Upper lobe of right lung (tissue), 1 donor: ENCODE results near the gene JAG2. TPM values are rescaled to one million over a fixed set of nuclear protein-coding genes. Genes with fewer than 3 reads are reported as not detected.

ENCODE experiments used
- ATAC-seq: fragments of 200-7000 bp; cut with Tn5 transposase; one replicate; pipeline ENCODE4 v1.9.1; 2020; ENCODE audit warnings: mild to moderate bottlenecking, moderate library complexity
- DNase-seq: peaks from one replicate; pipeline ENCODE4 v3.0.0-alpha.2; 2020
- H3K27ac ChIP-seq: fragments of 200-600 bp; one replicate; pipeline ENCODE4 v1.8.0; 2022
- H3K27me3 ChIP-seq: fragments of 200-600 bp; one replicate; pipeline ENCODE4 v1.8.0; 2022; ENCODE audit warnings: mild to moderate bottlenecking
- H3K36me3 ChIP-seq: fragments of 200-600 bp; one replicate; pipeline ENCODE4 v1.8.0; 2022
- H3K4me1 ChIP-seq: fragments of 200-600 bp; one replicate; pipeline ENCODE4 v1.8.0; 2022
- H3K4me3 ChIP-seq: fragments of 200-600 bp; one replicate; pipeline ENCODE4 v1.8.0; 2022; ENCODE audit warnings: mild to moderate bottlenecking
- H3K9me3 ChIP-seq: fragments of 200-600 bp; one replicate; pipeline ENCODE4 v1.8.0; 2022
- intact Hi-C: fragments of 100-400 bp; cut with DNase I; formaldehyde crosslinking; loops from one replicate; pipeline ENCODE4 v1.11.0; 2022
- total RNA-seq: library from RNA; stranded (reverse); fragmentation: NEBNext Ultra II Directional; extraction: Animal tissue kit (Norgen Biotek cat#: 25700); gene quantifications from one replicate; pipeline ENCODE4 v1.2.1, GENCODE V29; 2021
- TF ChIP-seq, protein P1 (sequence below): fragments of 200-600 bp; IDR thresholded peaks from one replicate; pipeline ENCODE4 v1.8.0; 2022; ENCODE audit warnings: antibody characterized with exemption
- donor health status: DM: no; HTN: yes; CAD: no; lungs with severe emphysema.

The JAG2 gene
- total RNA-seq, 1 donor from 2014 or later: 31.2 TPM

DNA sequence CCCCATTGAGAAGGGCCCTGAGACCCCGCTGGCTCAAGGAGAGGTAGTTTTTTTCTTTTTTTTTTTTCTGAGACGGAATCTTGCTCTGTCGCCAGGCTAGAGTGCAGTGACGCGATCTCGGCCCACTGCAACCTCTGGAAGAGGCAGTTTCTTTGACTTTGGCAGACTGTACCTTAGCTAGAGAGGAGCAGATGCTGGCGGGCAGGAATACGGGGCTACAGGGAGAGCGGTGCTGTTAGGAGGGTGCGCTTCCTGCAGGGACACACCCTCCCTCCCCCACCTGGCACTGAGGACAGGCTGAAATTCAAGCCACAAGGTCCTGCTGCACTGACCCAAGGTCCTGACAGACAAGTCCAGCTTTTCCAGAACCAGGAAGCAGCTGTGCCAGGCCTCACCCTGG, 44.8 kb upstream of the JAG2 start:
- intact Hi-C loops: no loop called here
- H3K36me3 ChIP-seq: peaks cover 36% of the 10 kb centered on the region

DNA sequence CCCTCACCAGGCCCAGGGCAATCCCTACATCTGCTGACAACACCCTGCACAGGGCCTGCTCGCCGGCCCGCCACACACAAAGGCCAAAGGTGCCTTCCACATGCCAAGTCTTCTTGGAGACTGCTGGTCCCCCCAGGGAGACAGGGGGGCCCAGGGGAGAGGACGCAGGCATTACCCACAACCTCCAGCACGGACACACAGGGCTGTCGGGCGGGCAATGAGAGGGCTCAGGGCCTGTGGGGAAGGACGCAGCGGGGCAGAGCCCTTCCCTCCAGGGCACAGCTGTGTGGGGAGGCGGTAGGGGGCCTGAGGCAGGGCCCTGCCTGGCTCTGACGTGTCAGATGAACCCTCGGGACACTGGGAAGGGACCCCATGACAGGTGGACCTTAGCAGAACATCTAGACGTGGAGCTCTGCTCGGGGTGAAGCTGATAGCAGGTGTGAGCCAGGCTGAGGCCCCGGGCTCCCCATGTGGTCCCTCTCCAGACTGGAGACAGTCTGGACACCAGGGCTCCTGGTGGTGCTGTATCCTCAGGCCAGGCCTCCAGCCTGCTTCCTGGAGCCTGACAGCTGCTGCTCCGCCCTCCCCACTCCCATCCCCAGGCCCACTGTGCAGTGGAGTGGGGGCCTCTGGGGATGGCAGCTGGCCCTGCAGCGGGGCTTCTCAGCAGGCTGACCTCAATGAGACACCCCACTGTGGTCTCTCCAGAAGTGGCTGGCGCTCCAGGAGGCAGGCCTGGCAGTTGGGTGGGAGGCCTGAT, 44.1 kb upstream of the JAG2 start:
- Histone ChIP-seq H3K27me3 (no peaks in the 10 kb centered on the region), H3K9me3 (no peaks in the 10 kb centered on the region), H3K36me3 (peaks cover 34% of the 10 kb centered on the region), H3K4me3 (no peak overlapping the region), H3K27ac (no peak overlapping the region), H3K4me1 (no peaks in the 10 kb centered on the region)
- no peak for DNase-seq
- intact Hi-C loops: no loop called here
- TF ChIP-seq, protein P1, sequence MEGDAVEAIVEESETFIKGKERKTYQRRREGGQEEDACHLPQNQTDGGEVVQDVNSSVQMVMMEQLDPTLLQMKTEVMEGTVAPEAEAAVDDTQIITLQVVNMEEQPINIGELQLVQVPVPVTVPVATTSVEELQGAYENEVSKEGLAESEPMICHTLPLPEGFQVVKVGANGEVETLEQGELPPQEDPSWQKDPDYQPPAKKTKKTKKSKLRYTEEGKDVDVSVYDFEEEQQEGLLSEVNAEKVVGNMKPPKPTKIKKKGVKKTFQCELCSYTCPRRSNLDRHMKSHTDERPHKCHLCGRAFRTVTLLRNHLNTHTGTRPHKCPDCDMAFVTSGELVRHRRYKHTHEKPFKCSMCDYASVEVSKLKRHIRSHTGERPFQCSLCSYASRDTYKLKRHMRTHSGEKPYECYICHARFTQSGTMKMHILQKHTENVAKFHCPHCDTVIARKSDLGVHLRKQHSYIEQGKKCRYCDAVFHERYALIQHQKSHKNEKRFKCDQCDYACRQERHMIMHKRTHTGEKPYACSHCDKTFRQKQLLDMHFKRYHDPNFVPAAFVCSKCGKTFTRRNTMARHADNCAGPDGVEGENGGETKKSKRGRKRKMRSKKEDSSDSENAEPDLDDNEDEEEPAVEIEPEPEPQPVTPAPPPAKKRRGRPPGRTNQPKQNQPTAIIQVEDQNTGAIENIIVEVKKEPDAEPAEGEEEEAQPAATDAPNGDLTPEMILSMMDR: no peak
- ATAC-seq: no peak

More for the DNA sequence above, 44.8 kb upstream of the JAG2 start:
- ATAC-seq (no peak), DNase-seq (no peak)
- no peak overlapping the region for H3K27ac ChIP-seq
- no peak overlapping the region for H3K4me3 ChIP-seq
- H3K4me1 ChIP-seq: no peaks in the 10 kb centered on the region
- no peaks in the 10 kb centered on the region for H3K9me3 ChIP-seq
- TF ChIP-seq, protein P1: no peak
- H3K27me3 ChIP-seq: no peaks in the 10 kb centered on the region

DNA sequence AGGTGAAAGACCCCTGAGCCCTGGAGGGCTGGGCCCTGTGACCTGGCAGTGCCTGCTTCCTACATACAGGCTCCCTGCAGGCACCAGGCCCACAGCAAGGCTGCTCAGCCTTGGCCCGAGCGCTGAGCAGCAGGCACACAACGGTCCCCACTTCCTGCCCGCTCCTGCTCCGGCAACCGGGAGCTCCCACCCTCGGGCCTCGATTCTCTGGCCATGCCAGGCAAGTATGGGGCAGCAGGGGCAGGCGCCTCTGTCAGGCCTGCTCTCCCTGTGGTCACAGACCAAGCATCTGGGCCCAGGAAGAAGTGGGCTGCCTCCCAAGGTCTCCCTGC, 43.1 kb upstream of the JAG2 start:
- Histone ChIP-seq H3K9me3 (no peaks in the 10 kb centered on the region), H3K4me3 (no peak overlapping the region), H3K36me3 (peaks cover 26% of the 10 kb centered on the region), H3K4me1 (no peaks in the 10 kb centered on the region), H3K27ac (no peak overlapping the region), H3K27me3 (no peaks in the 10 kb centered on the region)
- TF ChIP-seq, protein P1: no peak
- DNase-seq (no peak), ATAC-seq (no peak)
- intact Hi-C loops: no loop called here

DNA sequence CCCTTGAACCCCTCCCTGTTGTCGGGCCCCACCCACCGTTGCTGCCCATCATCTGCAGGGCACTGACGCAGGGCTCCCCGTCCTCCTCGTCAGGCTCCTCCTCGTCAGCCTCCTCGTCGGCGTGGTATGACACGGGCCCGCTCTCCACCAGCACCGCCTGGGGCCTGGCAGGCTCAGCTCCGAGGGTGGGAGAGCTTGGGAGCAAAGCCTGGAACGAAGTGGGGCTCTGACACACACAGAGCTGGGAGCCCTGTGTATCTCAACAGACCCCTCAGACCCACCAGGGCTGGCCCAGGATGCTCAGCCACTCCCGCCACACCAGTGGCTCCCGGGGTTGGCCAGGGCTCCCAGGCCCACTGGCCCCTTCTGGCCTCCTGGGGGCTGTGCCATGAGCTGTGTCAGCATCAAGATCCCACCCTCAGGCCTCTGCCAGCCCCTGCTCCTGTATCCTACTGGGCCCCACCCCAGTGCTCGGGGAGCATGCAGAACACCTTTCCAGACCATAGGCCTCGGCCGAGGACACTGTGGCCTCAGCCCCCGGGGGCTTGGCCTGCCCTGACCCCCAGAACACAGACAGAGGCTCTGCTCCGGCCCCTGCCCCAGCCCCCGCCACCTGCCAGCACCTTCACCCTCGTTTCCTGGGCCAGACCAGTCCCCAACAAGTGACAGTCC, 42.6 kb upstream of the JAG2 start:
- TF ChIP-seq, protein P1: no peak
- no peaks in the 10 kb centered on the region for H3K27me3 ChIP-seq
- H3K9me3 ChIP-seq: no peaks in the 10 kb centered on the region
- H3K4me3 ChIP-seq: no peak overlapping the region
- no peaks in the 10 kb centered on the region for H3K4me1 ChIP-seq
- H3K36me3 ChIP-seq: peaks cover 26% of the 10 kb centered on the region
- DNase-seq (no peak), ATAC-seq (no peak)
- intact Hi-C loops: no loop called here
- H3K27ac ChIP-seq: no peak overlapping the region

DNA sequence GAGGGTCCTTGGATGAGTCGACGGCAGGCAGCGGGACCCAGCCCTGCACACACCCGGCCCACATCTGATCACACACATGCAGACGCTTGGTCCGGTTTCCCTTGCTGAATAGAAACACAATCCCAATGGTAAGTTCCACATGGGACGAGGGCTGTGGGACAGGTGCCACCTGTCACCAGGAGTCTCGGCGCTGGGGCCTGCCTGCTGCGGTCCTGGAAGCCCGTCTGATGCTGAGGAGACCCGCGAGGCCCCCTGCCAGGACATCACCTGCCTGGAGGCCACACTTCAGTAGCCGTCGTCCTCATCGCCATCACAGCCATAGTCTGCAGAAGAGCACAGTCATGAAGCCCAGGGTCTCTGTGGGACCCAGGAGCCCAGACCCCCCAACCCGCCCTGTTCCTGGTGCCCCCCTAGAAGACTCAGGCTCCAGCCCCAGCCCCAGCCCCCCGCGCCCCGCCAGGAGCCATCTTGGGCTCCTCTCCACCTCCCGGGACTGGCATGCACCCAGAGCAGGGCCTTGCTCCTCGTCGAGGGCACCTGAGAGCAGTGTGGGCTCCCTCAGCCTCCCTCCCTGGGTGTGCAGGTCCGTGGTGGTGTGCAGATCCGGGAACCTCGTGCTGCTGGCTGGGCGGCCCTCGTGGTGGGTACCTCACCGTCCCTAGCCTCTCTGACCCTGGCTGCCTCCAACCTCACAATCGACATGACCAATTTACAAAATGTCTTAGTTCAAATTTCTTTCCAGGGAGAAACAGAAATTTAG, 41.9 kb upstream of the JAG2 start:
- Histone ChIP-seq H3K4me1 (peaks cover 6% of the 10 kb centered on the region), H3K4me3 (no peak overlapping the region), H3K36me3 (peaks cover 26% of the 10 kb centered on the region), H3K27me3 (no peaks in the 10 kb centered on the region), H3K9me3 (no peaks in the 10 kb centered on the region), H3K27ac (no peak overlapping the region)
- TF ChIP-seq, protein P1: no peak
- intact Hi-C loops: no loop called here
- ATAC-seq (no peak), DNase-seq (no peak)
